ENCODE measurements around the gene RNF175.

DNA sequence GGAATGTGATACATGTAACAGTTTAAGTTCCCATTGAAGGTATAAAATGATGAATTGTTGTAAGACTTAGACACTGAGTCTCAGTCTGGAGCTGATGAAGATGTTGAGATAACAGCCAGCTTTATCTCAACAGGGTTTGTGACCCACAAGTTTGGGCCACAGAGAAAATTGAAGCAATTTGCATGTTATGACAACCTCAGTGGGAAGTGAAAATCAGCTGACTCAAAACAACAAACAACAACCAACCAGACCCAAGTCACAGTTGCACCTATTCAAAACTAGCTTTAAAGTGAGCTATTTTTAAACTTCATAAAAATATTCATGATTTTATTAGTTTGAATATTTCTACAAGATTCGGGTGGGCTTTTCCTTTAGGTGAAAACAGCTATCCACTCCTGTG lies 21.1 kb upstream of the RNF175 start:
- TF ChIP-seq, protein P1, sequence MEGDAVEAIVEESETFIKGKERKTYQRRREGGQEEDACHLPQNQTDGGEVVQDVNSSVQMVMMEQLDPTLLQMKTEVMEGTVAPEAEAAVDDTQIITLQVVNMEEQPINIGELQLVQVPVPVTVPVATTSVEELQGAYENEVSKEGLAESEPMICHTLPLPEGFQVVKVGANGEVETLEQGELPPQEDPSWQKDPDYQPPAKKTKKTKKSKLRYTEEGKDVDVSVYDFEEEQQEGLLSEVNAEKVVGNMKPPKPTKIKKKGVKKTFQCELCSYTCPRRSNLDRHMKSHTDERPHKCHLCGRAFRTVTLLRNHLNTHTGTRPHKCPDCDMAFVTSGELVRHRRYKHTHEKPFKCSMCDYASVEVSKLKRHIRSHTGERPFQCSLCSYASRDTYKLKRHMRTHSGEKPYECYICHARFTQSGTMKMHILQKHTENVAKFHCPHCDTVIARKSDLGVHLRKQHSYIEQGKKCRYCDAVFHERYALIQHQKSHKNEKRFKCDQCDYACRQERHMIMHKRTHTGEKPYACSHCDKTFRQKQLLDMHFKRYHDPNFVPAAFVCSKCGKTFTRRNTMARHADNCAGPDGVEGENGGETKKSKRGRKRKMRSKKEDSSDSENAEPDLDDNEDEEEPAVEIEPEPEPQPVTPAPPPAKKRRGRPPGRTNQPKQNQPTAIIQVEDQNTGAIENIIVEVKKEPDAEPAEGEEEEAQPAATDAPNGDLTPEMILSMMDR (IDR thresholded peaks at IDR 0.05; ENCODE audit: low read length) = no peak
- no peak for TF ChIP-seq EZH2 (optimal IDR thresholded peaks at IDR 0.05; ENCODE audit: low read depth, low read length)
- TF ChIP-seq EZH2phosphoT487 (IDR thresholded peaks at IDR 0.05; ENCODE audit: low read length) = no peak
